PC-9 (cell line): ENCODE measurements around the gene ARMC12. TPM values are rescaled to one million over a fixed set of nuclear protein-coding genes. Genes with fewer than 3 reads are reported as not detected.
A peak's percentile ranks its signal among the peaks of the same experiment; 100 is the strongest.

Experiments used
- BruUV-seq: library from RNA; stranded (reverse); fragments of 400-500 nt; replicated peaks from 2 replicates; lab custom pipeline; 2021; lab: Mats Ljungman, UMichigan
- CTCF ChIA-PET: fragments of 300-600 bp; sonication (Branson Sonifier 250); formaldehyde crosslinking; loops from one replicate; lab custom pipeline; 2022; ENCODE audit warnings: antibody characterized with exemption; lab: Charles Lee
- POLR2A ChIA-PET: fragments of 300-600 bp; sonication (Branson Sonifier 250); formaldehyde crosslinking; loops from one replicate; lab custom pipeline; 2022; ENCODE audit warnings: antibody characterized with exemption; ENCODE audit not compliant: unreplicated experiment; lab: Charles Lee
- DNase-seq, 2 experiments: peaks; one replicate each; pipeline versions ENCODE4 v3.0.0 to v3.0.0-alpha.2; 2015 to 2022; ENCODE audit warnings: mixed read lengths in 1 of 2
- H2AFZ ChIP-seq: fragments of 200-600 bp; sonication (generic); 2 replicates; pipeline ENCODE4 v1.8.1; 2017; ENCODE audit warnings: antibody characterized with exemption
- H3F3A ChIP-seq: fragments of 200-600 bp; sonication (generic); 2 replicates; pipeline ENCODE4 v1.8.1; 2017; ENCODE audit warnings: antibody characterized with exemption, mild to moderate bottlenecking, low read depth; ENCODE audit not compliant: insufficient read depth
- H3K27ac ChIP-seq: fragments of 200-600 bp; sonication (generic); 2 replicates; pipeline ENCODE4 v1.6.1; 2016; ENCODE audit warnings: mixed run types
- H3K27me3 ChIP-seq: fragments of 200-600 bp; sonication (generic); 2 replicates; pipeline ENCODE4 v1.6.1; 2016; ENCODE audit warnings: low read depth, mixed run types; ENCODE audit not compliant: insufficient read depth
- H3K36me3 ChIP-seq: fragments of 200-600 bp; sonication (generic); 2 replicates; pipeline ENCODE4 v1.6.1; 2016; ENCODE audit warnings: low read depth, mixed run types
- H3K4me1 ChIP-seq: fragments of 200-600 bp; sonication (generic); replicated peaks from 2 replicates; pipeline ENCODE4 v1.6.1; 2016; ENCODE audit warnings: mixed run types; ENCODE audit not compliant: insufficient read depth
- H3K4me2 ChIP-seq: fragments of 200-600 bp; sonication (generic); 2 replicates; pipeline ENCODE4 v1.6.1; 2017; ENCODE audit warnings: mixed run types
- H3K4me3 ChIP-seq: fragments of 200-600 bp; sonication (generic); 2 replicates; pipeline ENCODE4 v1.6.1; 2016; ENCODE audit warnings: mixed run types
- H3K79me2 ChIP-seq: fragments of 200-600 bp; sonication (generic); 2 replicates; pipeline ENCODE4 v1.6.1; 2017; ENCODE audit warnings: low read depth, mixed run types
- H3K9me2 ChIP-seq: fragments of 200-600 bp; sonication (generic); 2 replicates; pipeline ENCODE4 v1.8.1; 2017; ENCODE audit warnings: mild to moderate bottlenecking; ENCODE audit not compliant: insufficient read depth
- H3K9me3 ChIP-seq: fragments of 200-600 bp; sonication (generic); 2 replicates; pipeline ENCODE4 v1.8.1; 2016; ENCODE audit warnings: low read depth; ENCODE audit not compliant: insufficient read depth
- H4K20me1 ChIP-seq: fragments of 200-600 bp; sonication (generic); 2 replicates; pipeline ENCODE4 v1.8.1; 2017; ENCODE audit not compliant: insufficient read depth
- CTCF ChIP-seq: fragments of 200-600 bp; sonication (generic); conservative IDR thresholded peaks from 2 replicates; pipeline ENCODE4 v1.6.1; 2017; ENCODE audit warnings: mixed run types, antibody characterized with exemption, mild to moderate bottlenecking, moderate library complexity
- EZH2 ChIP-seq: fragments of 200-600 bp; sonication (generic); IDR thresholded peaks from 2 replicates; pipeline ENCODE4 v1.8.0; 2017; ENCODE audit warnings: antibody characterized with exemption, low read depth
- intact Hi-C: fragments of 100-400 bp; cut with micrococcal nuclease; formaldehyde crosslinking; loops from one replicate; pipeline ENCODE4 v1.10.0; 2022; ENCODE audit not compliant: unreplicated experiment
- total RNA-seq: library from RNA; stranded (reverse); gene quantifications from 2 replicates; pipeline ENCODE4 v1.2.3, GENCODE V29; 2021

The ARMC12 gene
- total RNA-seq, 1 experiment from 2014 or later, result 0.57 TPM

- peaks cover 13% of the 10 kb centered on the region for H3K4me1 ChIP-seq
- H3K36me3 ChIP-seq, result no peaks in the 10 kb centered on the region
- peaks cover 14% of the 10 kb centered on the region for H3F3A ChIP-seq
- H3K9me2 ChIP-seq, result no peaks in the 10 kb centered on the region
- no peak overlapping the region for H3K27ac ChIP-seq
- intact Hi-C loops, result loop anchor here (5.0 kb wide), 1 partner anchor 338 kb away; no protein-coding TSS in a partner anchor
- peak; percentile 40 to 84 for DNase-seq
- H3K4me2 ChIP-seq, result peak overlapping the region; percentile 15; the same call in 1 of the 2 replicates
- H2AFZ ChIP-seq, result no peak overlapping the region
- TF ChIP-seq EZH2, result no peak
- TF ChIP-seq CTCF, result no peak; the same call in 1 of the 2 replicates
- H3K4me3 ChIP-seq, result no peak overlapping the region
- no peaks in the 10 kb centered on the region for H3K27me3 ChIP-seq
- CTCF ChIA-PET, result interaction anchor here (0.5 to 1.2 kb wide), 4 partner anchors 9 to 276 kb away, joined by 3 to 9 read pairs (median 4); no protein-coding TSS in a partner anchor
- POLR2A ChIA-PET, result interaction anchor here (0.6 kb wide), 1 partner anchor 275 kb away, joined by 3 read pairs; no protein-coding TSS in a partner anchor
- H3K9me3 ChIP-seq, result no peaks in the 10 kb centered on the region
- H4K20me1 ChIP-seq, result no peaks in the 10 kb centered on the region
- no peaks in the 10 kb centered on the region for H3K79me2 ChIP-seq
- BruUV-seq, result no TSS peak
These were observed 17.8 kb downstream of the ARMC12 start for GRCh38 chr6:35754452-35755277.

- Histone ChIP-seq H3K27me3 (no peaks in the 10 kb centered on the region), H3F3A (peaks cover 14% of the 10 kb centered on the region), H3K4me1 (peaks cover 13% of the 10 kb centered on the region), H4K20me1 (no peaks in the 10 kb centered on the region), H3K9me3 (no peaks in the 10 kb centered on the region), H2AFZ (no peak overlapping the region), H3K4me3 (no peak overlapping the region), H3K79me2 (no peaks in the 10 kb centered on the region), H3K4me2 (0 out of 2 replicates have a peak overlapping the region, but pooled peaks have one; percentile 15), H3K36me3 (no peaks in the 10 kb centered on the region), H3K9me2 (no peaks in the 10 kb centered on the region), H3K27ac (no peak overlapping the region)
- BruUV-seq, result no TSS peak
- TF ChIP-seq EZH2 (no peak), CTCF (no peak)
- intact Hi-C loops, result no loop called here
- ChIA-PET CTCF (interaction anchor here (0.5 kb wide), 1 partner anchor 233 kb away, joined by 5 read pairs; no protein-coding TSS in a partner anchor), POLR2A (no interaction called here)
- DNase-seq, result no peak
These were observed 18.6 kb downstream of the ARMC12 start for GRCh38 chr6:35755278-35755924.

- no peaks in the 10 kb centered on the region for H4K20me1 ChIP-seq
- peak; percentile 48; the same call in 1 of the 2 replicates for TF ChIP-seq CTCF
- TF ChIP-seq EZH2, result no peak
- H3K79me2 ChIP-seq, result no peaks in the 10 kb centered on the region
- H3K36me3 ChIP-seq, result no peaks in the 10 kb centered on the region
- CTCF ChIA-PET, result interaction anchor here (0.7 kb wide), 1 partner anchor 24 kb away, joined by 7 read pairs; no protein-coding TSS in a partner anchor
- H3K4me3 ChIP-seq, result no peak overlapping the region
- H3K4me1 ChIP-seq, result peaks cover 13% of the 10 kb centered on the region
- no peaks in the 10 kb centered on the region for H3K9me2 ChIP-seq
- intact Hi-C loops, result no loop called here
- no peak overlapping the region for H2AFZ ChIP-seq
- POLR2A ChIA-PET, result no interaction called here
- no TSS peak for BruUV-seq
- no peak for DNase-seq
- H3K9me3 ChIP-seq, result no peaks in the 10 kb centered on the region
- no peaks in the 10 kb centered on the region for H3K27me3 ChIP-seq
- peaks cover 14% of the 10 kb centered on the region for H3F3A ChIP-seq
- H3K27ac ChIP-seq, result no peak overlapping the region
- H3K4me2 ChIP-seq, result no peak overlapping the region
These were observed 20.8 kb downstream of the ARMC12 start for GRCh38 chr6:35757456-35758123.
